ENCODE data around the gene MAGI3.

MAGI3 gene

DNA sequence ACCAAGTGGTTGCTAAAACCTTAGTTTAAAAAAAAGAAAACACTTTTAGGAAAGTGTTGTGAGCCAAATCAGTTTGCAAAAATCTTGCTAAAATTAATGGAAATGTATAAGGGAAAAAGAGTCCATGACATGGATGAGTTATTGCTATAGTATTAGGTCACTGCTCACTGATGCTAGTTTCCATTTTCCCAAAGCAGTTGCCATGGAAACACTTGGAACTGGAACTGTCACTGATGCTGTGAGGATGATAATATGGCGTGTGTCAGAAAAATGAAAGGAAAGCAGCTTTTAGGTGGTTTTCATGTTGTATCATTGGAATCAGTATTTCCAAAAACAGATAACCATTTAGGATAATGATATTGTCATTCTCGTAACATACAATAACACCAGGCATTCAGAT is 264.6 kb downstream of the MAGI3 start:
- TF ChIP-seq FOXM1 (IDR thresholded peaks at IDR 0.05; ENCODE audit: borderline replicate concordance, low read depth) (no peak), TEAD4 (IDR thresholded peaks at IDR 0.05) (no peak), TAF1 (IDR thresholded peaks at IDR 0.05; ENCODE audit: low read depth) (no peak), TCF12 (IDR thresholded peaks at IDR 0.05; ENCODE audit: low read depth) (no peak), EP300 (IDR thresholded peaks at IDR 0.05; ENCODE audit: borderline replicate concordance) (no peak), CEBPB (IDR thresholded peaks at IDR 0.05) (no peak)
- TF ChIP-seq, protein P1, sequence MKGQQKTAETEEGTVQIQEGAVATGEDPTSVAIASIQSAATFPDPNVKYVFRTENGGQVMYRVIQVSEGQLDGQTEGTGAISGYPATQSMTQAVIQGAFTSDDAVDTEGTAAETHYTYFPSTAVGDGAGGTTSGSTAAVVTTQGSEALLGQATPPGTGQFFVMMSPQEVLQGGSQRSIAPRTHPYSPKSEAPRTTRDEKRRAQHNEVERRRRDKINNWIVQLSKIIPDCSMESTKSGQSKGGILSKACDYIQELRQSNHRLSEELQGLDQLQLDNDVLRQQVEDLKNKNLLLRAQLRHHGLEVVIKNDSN (IDR thresholded peaks at IDR 0.05) = no peak
- TF ChIP-seq, protein P2, sequence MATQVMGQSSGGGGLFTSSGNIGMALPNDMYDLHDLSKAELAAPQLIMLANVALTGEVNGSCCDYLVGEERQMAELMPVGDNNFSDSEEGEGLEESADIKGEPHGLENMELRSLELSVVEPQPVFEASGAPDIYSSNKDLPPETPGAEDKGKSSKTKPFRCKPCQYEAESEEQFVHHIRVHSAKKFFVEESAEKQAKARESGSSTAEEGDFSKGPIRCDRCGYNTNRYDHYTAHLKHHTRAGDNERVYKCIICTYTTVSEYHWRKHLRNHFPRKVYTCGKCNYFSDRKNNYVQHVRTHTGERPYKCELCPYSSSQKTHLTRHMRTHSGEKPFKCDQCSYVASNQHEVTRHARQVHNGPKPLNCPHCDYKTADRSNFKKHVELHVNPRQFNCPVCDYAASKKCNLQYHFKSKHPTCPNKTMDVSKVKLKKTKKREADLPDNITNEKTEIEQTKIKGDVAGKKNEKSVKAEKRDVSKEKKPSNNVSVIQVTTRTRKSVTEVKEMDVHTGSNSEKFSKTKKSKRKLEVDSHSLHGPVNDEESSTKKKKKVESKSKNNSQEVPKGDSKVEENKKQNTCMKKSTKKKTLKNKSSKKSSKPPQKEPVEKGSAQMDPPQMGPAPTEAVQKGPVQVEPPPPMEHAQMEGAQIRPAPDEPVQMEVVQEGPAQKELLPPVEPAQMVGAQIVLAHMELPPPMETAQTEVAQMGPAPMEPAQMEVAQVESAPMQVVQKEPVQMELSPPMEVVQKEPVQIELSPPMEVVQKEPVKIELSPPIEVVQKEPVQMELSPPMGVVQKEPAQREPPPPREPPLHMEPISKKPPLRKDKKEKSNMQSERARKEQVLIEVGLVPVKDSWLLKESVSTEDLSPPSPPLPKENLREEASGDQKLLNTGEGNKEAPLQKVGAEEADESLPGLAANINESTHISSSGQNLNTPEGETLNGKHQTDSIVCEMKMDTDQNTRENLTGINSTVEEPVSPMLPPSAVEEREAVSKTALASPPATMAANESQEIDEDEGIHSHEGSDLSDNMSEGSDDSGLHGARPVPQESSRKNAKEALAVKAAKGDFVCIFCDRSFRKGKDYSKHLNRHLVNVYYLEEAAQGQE (IDR thresholded peaks at IDR 0.05; ENCODE audit: low read depth) = no peak

DNA sequence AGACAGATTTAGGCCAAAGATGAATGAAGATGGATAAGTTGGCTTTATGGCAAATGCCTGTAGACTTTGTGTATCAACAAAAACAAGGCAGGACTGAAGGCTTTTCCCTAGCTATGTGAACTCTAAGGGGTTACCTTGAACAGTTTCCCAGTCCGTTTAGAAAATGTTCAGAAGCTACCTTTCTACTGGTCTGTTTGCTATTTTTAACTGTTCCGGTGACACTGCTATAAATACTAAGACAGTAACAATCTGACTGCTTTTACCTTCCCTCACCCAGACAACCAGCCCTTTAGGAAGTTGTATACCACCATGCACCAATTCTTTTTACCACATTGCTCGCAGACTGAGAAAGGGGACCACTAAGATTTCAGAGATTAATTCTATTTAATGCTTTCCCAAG is 266.8 kb downstream of the MAGI3 start:
- TF ChIP-seq, protein P1 (IDR thresholded peaks at IDR 0.05) = no peak

DNA sequence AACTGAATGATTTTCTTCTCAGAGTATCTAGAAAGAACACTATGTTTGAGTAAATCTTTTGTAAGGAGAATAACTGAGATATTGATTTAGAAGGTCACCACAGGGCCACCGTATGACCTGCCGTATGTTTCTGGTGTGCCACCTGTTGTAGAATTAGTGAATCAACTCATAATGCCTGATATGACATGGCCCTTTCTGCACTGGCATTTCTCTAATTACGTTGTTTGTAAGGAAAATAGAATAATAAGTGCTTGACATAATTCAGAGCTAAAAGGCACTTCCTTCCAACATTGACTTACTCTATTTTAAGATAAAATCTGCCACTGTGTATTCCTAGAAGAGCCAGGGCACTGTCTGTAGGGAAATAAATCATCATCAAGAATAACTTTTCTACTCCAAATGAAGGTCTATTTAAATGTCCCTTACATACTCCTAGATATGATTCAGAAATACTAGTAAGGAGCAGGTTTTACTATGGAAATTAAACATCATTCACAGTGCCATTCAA is 267.3 kb downstream of the MAGI3 start:
- no peak for TF ChIP-seq ZBTB7A (IDR thresholded peaks at IDR 0.05; ENCODE audit: low read depth)
- TF ChIP-seq RAD21 (IDR thresholded peaks at IDR 0.05; ENCODE audit: low read depth) = no peak
- TF ChIP-seq, protein P1 (IDR thresholded peaks at IDR 0.05) = no peak
- TF ChIP-seq TAF1 (IDR thresholded peaks at IDR 0.05; ENCODE audit: low read depth) = no peak
- no peak for TF ChIP-seq TCF12 (IDR thresholded peaks at IDR 0.05; ENCODE audit: low read depth)
- TF ChIP-seq FOXM1 (IDR thresholded peaks at IDR 0.05; ENCODE audit: borderline replicate concordance, low read depth) = no peak
- TF ChIP-seq, protein P3, sequence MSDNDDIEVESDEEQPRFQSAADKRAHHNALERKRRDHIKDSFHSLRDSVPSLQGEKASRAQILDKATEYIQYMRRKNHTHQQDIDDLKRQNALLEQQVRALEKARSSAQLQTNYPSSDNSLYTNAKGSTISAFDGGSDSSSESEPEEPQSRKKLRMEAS (IDR thresholded peaks at IDR 0.05) = no peak
- TF ChIP-seq CREB1 (IDR thresholded peaks at IDR 0.05; ENCODE audit: low read depth) = no peak
- TF ChIP-seq, protein P2 (IDR thresholded peaks at IDR 0.05; ENCODE audit: low read depth) = no peak

DNA sequence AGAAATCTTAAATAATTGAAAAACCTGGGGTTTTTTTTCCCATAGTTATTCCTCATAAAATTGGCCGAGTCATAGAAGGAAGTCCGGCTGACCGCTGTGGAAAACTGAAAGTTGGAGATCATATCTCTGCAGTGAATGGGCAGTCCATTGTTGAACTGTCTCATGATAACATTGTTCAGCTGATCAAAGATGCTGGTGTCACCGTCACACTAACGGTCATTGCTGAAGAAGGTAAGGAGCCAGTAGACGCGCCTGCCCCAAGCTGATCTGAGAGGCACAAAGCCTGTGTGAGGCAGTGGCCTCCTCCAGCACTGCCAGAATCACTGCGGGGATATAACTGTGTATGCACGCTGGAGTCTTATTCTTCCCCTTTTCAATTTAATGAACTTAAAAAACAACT is 268.7 kb downstream of the MAGI3 start:
- no peak for TF ChIP-seq TEAD4 (IDR thresholded peaks at IDR 0.05)
- no peak for TF ChIP-seq CREB1 (IDR thresholded peaks at IDR 0.05; ENCODE audit: low read depth)
- TF ChIP-seq, protein P2 (IDR thresholded peaks at IDR 0.05; ENCODE audit: low read depth) = no peak
- no peak for TF ChIP-seq TAF1 (IDR thresholded peaks at IDR 0.05; ENCODE audit: low read depth)
- TF ChIP-seq EP300 (IDR thresholded peaks at IDR 0.05; ENCODE audit: borderline replicate concordance) = no peak
- TF ChIP-seq ZBTB7A (IDR thresholded peaks at IDR 0.05; ENCODE audit: low read depth) = no peak
- no peak for TF ChIP-seq EGR1 (IDR thresholded peaks at IDR 0.05)
- no peak for TF ChIP-seq RAD21 (IDR thresholded peaks at IDR 0.05; ENCODE audit: low read depth)
- no peak for TF ChIP-seq CEBPB (IDR thresholded peaks at IDR 0.05)
- TF ChIP-seq NFIC (IDR thresholded peaks at IDR 0.05) = no peak
- TF ChIP-seq, protein P1 (IDR thresholded peaks at IDR 0.05) = no peak
- TF ChIP-seq FOXM1 (IDR thresholded peaks at IDR 0.05; ENCODE audit: borderline replicate concordance, low read depth) = no peak
- TF ChIP-seq, protein P3 (IDR thresholded peaks at IDR 0.05) = no peak
- no peak for TF ChIP-seq TCF12 (IDR thresholded peaks at IDR 0.05; ENCODE audit: low read depth)
- TF ChIP-seq YY1 (IDR thresholded peaks at IDR 0.05; ENCODE audit: low read depth) = no peak

Measured in Ishikawa (cell line).